Adipose tissue (tissue), 3 donors: ENCODE data around the gene ITGAV. TPM values are rescaled to one million over a fixed set of nuclear protein-coding genes. Genes with fewer than 3 reads are reported as not detected.

ENCODE experiments used
- H3K27ac ChIP-seq: one replicate; pipeline ENCODE4 v1.5.1; 2013; ENCODE audit warnings: low read depth, low read length
- WGBS, 3 donors: extraction: QIAGEN DNeasy Blood & Tissue Kit; methylation state at CpG; one replicate each; pipeline ENCODE4 v1.1.7; 2013; 5-methylcytosine and 5-hydroxymethylcytosine counted together
- polyA plus RNA-seq, 3 donors: library from polyadenylated mRNA; stranded (reverse); fragments of 200-250 nt; gene quantifications; one replicate each; pipeline ENCODE4 v1.2.3, GENCODE V29; 2013
- donor health status: healthy with polysubstance abuse.
- donor health status: Bipolar disorder and iron deficiency.
- donor health status: healthy.

The ITGAV gene
- polyA plus RNA-seq, 3 donors = 10.7 to 33.2 (median 16.6) TPM

DNA sequence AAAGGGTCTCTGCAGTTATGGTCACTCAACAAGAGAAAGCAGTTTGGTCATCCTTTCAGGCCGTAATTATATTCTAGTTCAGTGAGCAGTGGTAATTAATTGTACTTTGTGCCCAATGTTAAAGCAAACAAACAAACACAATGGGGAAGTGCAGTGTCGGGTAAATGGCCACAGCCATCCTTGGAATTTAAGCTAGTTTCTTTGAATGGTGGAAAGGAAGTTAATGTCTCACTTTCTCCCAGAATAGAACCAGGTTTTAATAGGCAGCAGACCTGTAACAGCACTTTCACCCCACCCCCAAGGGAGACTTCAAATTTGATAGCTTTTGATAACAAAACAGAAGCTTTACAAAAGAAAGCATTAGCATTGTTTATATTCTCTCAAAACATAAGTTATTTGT, 20.0 kb upstream of the ITGAV start:
- H3K27ac ChIP-seq = no peak overlapping the region

DNA sequence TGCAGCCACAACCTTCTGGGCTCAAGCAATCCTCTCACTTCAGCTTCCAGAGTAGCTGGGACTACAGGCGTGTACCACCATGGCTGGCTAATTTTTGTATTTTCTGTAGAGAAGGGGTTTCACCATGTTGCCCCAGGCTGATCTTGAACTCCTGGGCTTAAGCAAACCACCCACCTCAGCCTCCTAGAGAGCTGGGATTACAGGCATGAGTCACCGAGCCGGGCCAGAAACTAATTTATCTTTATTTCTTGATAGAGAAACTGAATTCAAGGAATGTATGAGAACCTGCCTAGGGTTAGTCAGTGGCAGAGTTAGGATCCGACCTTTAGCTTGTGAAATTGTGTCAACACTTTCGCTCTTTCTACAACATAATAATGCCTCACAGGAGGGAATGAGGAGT, 19.3 kb upstream of the ITGAV start:
- H3K27ac ChIP-seq = no peak overlapping the region
- 73 to 92% (median 87%) methylated on average over 5 of the region's 5 CpGs for WGBS, 3 donors

More for the DNA sequence above, 20.0 kb upstream of the ITGAV start:
- WGBS, 3 donors = 61 to 77% (median 74%) methylated on average over 2 of the region's 2 CpGs

DNA sequence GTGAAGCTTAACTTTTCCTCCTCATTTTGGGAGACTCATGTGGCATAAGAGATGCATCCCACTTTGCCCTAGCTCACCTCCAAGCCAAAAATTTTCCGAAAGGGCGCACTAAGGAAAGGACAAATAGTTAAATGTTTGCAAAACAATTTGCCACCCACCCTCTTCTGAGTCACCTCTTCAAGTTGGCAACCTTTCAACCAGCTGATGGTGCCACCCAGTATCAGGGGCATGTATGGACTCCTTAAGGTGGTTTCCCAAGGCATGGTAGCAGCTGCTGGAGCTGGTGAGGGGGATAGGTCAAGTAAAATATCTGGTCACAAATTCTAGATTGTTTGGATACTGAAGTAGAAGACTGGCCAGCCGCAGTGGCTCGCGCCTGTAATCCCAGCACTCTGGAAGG, 17.2 kb upstream of the ITGAV start:
- H3K27ac ChIP-seq = no peak overlapping the region
- WGBS, 3 donors = 96 to 99% (median 98%) methylated on average over 5 of the region's 5 CpGs

DNA sequence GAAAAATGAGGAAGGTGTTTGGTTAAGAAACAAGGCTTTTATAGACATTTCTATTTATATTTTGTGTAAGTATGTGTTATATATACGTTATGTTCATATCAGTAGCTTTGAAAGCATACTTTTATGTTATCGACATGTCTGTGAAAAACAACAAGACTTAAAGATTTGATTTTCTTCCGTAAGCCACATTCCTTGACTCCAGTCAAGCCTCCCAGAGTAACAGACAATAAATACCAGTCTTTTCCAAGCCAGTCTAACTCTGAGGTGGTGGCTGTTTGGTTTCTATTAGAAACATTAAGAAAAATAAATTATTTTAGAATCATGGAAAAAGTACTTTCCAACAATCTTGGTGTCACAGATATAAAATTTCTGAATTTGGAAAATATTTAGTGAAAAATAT, 16.3 kb upstream of the ITGAV start:
- WGBS, 3 donors = 92 to 94% (median 93%) methylated on average over 3 of the region's 3 CpGs
- no peak overlapping the region for H3K27ac ChIP-seq

DNA sequence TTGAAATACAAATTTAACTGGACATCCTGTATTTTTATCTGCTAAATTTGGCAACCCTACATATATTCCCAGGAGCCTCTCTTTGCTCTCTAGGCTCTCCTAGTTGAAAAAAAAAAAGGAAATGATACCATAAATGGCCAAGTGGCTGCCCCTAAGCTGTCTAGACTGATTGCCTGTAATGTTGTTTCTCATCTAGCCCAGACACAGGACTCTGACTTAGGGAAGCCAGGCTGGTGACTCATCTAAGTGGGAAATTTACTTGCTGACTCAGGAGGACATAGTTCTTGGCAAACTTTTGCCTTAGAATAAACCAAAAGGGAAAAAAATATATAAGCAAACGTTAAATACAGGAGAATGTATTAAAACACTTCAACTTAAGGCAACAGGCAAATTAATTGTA, 14.6 kb upstream of the ITGAV start:
- no peak overlapping the region for H3K27ac ChIP-seq

DNA sequence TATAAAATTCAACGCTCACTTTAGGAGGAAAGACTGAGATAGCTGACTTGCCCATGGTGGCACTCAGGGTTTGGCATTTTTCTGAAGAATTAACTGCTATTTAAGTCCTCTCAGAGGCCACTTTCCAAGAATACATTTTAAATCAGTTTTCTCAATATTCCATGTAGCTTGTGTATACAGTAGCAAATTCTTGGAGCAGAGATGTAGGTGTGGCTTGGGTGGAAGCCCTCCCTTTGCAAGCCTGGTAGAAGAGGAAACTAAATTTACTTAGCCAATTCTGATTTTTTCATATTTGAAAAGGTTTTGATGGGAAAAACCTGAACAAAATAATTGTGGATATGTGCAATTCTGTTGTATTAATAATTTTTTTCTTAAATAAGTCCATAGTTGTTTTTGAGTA, 14.0 kb upstream of the ITGAV start:
- H3K27ac ChIP-seq = no peak overlapping the region

More for the DNA sequence above, 14.6 kb upstream of the ITGAV start:
- WGBS, 3 donors = 7 to 31% (median 15%) methylated on average over 1 of the region's 1 CpG

DNA sequence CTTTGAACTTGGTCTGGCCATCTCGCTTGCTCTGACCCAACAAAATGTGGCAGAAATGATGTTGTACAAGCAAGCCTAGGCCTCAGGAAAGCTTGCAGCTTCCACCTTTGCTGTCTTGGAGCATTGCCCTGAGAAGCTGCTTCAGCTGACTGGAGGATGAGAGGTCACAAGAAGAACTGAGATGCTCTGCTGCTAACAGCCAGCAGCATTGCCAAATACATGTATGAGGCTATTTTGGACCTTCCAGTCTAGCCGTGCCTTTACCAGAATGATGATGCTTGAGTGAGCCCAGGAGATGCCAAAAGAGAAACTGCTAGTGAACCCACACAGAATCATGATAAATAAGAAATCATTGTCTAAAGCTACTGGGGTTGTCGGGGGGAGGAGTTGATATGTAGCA, 13.2 kb upstream of the ITGAV start:
- 70 to 87% (median 84%) methylated on average over 3 of the region's 3 CpGs for WGBS, 3 donors
- no peak overlapping the region for H3K27ac ChIP-seq

More for the DNA sequence above, 14.0 kb upstream of the ITGAV start:
- WGBS, 3 donors = 83 to 91% (median 89%) methylated on average over 1 of the region's 1 CpG

DNA sequence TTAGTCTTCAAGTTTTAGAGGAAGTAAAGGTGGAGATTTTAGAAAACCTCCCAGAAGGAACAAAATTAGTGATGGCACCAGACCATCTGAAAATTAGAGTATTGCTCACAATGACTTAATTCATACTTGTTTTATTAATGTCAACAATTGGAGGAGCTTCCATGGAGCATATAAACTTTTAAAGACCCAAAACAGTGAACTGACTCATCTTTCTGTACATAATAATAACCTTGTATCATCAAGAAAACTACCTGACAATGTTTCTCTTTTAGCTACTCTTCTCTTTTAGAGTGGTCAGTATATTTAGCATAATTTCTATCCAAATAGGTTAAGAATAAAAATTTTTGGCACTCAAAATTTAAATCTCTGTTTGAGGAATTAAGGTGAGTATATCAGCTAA, 7.2 kb upstream of the ITGAV start:
- no peak overlapping the region for H3K27ac ChIP-seq

DNA sequence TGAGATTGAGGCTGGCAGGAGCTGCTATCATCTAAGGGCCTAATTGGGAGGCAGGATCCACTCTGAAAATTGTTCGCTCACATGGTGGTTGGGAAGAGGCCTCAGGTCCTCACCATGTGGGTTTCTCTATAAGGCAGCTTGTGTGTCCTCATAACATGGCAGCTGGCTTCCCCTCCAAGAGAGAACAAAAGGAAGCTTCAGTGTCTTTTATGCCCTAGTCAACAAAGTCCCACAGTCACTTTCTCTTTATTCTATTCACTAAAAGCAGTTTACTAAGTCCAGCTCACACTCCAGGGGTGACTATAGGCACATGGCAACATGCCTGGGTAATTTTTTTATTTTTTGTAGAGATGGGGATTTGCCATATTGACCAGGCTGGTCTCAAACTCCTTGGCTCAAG, 5.8 kb upstream of the ITGAV start:
- WGBS, 3 donors = 87 to 100% (median 96%) methylated on average over 1 of the region's 1 CpG
- H3K27ac ChIP-seq = no peak overlapping the region

DNA sequence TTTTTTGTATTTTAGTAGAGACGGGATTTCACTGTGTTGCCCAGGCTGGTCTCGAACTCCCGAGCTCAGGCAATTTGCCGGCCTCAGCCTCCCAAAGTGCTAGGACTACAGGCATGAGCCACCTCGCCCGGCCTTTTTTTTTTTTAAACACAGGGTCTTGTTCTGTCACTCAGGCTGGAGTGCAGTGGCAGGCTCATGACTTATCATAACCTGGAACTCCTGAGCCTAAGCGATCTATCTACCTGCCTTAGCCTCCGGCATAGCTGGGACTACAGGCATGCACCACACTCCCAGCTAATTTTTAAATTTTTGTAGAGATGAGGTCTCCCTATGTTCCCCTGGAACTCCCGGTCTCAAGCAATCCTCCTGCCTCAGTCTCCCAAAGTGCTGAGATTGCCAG, 1.4 kb upstream of the ITGAV start:
- WGBS, 3 donors = 95 to 97% (median 97%) methylated on average over 9 of the region's 9 CpGs
- no peak overlapping the region for H3K27ac ChIP-seq

DNA sequence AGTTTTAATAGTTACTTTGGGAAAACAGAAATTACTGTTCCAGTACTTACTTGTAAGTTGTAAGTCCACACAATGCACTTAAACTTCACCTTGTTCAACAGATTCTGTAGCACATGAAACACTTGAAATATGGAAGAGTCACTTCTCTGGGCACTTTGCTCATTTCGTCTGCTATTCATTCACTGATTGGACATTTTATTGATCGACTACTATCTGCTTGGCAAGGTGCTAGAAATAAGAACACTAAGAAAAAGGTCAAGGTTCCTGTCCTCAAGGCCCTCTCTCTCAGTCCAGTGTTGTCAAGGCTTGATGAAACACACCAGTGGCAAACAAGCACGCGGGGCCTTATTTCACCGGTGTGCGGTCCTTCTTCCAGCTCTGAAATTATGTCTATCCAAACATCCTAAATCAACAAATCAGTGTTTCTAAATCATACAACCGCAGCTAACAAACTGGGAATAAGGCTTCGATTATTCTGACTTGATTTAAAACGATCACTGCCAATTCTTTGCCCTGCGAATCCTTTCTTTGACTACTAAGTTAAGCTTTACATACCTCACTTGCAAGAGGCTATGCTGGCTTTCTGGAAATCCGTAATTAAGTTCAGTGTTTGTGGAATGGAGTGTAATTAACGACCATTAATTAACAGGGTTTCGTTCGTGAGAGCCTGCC, 780 bp upstream of the ITGAV start:
- WGBS, 3 donors = 11 to 36% (median 32%) methylated on average over 14 of the region's 14 CpGs
- peak overlapping the region; percentile 63 for H3K27ac ChIP-seq

DNA sequence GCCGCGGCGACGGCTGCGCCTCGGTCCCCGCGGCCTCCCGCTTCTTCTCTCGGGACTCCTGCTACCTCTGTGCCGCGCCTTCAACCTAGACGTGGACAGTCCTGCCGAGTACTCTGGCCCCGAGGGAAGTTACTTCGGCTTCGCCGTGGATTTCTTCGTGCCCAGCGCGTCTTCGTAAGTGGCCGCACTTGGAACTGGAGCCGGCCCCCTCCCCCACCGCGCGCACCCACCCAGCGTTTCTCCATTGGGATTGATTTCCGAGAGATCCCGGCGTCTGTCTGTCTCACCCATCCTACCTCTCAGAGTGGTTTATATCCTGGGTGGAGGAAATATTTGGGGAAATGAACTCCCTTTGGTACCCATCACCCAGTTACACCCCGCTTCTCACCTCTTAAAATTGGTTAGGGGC, 498 bp downstream of the ITGAV start:
- H3K27ac ChIP-seq = peak overlapping the region; percentile 80
- 0 to 1% (median 0%) methylated on average over 31 to 32 of the region's 32 CpGs for WGBS, 3 donors

DNA sequence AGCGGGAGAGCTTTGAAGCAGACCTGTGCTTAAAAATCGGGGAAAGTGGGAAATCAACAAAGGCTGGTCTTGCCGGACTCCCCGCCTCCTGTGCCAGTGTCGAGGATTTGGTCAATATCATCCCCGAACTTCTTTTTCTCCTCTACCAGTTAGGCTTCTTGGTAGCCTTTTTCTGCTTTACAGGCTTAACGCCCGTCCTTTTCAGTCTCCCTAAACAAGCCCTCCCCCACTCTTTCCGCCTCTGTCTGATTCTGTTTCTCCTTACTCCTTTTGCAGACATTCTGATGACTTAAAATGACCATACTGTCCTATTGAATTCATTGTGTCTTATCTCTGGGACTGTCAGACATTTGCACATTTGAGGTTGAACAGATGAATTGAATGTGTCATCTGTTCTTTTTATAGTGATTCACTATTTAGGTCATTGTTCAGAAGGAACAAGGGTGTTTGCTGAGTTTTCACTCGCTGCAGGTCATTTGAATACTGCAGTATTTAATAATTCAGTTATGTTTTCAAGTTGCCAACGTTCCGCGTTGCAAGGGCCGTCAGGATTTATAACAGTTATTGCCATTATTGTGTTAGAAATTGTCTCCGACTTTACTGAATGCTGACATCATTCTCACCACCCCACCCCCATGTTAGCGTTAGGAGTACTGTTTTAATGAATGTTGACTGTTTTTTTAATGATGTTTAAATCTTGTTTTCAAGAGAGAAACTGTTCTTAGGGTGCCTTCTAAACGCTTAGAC, 1.1 kb downstream of the ITGAV start:
- peak overlapping the region; percentile 23 for H3K27ac ChIP-seq
- whole genome bisulfite sequencing, 3 donors = 0 to 1% (median 1%) methylated on average over 17 of the region's 17 CpGs

DNA sequence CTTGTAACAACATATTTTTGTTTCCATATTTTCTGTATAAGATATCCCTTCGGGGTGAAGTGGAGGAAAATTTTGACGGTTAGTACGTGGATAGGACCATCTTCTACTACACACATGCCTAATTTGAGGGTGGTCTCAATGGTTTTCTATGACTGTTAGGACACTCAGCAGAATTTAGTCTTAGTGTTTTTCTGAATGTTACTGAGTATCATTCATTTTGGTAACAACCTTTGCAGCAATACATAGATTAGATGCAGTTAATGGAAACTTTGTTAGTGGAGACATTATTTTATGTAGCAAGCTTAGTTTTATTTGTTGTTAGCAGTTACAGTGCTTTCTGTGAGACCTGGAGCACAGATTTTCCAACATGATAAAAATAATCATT, 1.6 kb downstream of the ITGAV start:
- WGBS, 3 donors = 17 to 22% (median 20%) methylated on average over 3 of the region's 3 CpGs
- H3K27ac ChIP-seq = no peak overlapping the region

DNA sequence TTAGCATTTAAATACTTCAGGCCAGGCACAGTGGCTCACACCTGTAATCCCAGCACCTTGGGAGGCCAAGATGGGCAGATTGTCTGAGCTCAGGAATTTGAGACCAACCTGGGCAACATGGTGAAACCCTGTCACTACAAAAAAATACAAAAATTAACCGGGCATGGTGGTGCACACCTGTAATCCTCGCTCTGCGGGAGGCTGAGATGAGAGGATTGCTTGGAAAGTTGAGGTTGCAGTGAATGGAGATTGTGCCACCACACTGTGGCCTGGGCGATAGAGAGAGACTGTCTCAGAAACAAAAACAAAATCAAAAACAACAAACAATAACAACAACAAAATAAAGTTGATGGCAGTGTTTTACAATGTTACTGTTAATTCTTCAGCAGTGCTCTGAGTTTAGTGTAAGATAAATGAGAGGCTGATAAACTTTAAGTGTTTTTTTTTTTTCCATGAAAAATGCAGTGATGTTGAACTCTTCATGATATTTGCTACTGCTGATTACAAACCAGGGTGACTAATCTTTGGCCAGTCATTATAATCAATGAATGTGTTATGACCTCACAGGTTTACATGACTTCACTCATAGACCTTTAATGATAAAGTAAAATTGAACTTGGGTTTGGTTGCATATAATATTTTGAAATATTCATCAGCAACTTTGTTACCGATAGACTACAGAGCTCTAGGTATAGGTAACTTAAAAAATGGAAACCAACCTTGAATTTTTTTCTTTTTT, 2.5 kb downstream of the ITGAV start:
- H3K27ac ChIP-seq = no peak overlapping the region
- 90 to 96% (median 93%) methylated on average over 5 of the region's 5 CpGs for WGBS, 3 donors

DNA sequence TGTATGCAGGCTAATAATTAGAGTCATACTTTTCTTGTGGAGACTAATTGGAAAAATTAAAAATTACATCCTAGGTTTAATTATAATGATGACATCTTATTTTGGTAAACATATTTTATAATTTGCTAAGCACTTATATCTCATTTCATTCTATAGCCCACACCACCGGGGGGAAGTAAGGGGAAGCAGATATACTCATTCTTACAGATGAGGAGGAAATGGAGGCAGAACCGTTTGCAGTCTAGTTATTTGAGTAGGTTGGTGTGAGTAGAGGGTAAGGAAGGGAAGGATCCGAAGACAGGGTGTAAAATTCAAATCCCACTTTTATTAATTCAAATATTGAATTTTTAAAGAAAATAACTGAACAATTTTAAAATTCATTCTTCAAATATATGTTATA, 3.7 kb downstream of the ITGAV start:
- WGBS, 3 donors = 61 to 80% (median 71%) methylated on average over 3 of the region's 3 CpGs
- no peak overlapping the region for H3K27ac ChIP-seq

DNA sequence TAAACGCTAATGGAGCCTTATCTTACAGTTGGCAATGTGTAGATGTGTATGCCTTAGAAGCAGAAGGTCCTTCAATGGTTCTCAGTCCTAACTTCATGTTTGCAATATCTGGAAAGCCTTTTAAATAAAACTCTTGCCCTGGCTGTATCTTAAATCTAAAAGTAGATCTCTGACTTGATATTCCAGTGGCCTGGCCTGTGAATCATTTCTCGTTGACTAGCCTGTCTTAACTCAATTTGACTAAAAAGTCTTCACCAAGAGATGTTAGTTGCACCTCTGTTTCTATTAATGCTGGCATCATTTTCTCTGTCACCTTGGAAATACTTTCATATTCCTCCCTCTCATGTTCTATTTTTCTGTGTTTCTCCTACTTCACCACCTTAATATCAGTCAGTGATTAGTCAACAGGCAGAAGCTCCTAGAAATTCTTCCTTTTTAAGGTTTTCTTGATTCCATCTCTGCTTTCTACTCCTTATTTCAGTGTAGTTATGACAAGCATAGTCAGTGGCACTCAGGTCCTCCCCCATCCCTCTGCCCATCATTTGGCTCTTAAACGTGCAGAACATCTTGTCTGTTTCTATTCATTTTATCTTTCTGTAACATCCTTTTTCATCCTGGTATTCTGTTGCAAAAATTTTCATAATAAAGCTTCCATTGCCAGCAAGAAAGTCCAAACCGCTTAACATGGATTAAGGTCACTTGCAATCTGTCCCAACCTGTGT, 4.3 kb downstream of the ITGAV start:
- 61 to 77% (median 76%) methylated on average over 4 of the region's 4 CpGs for WGBS, 3 donors
- H3K27ac ChIP-seq = no peak overlapping the region

DNA sequence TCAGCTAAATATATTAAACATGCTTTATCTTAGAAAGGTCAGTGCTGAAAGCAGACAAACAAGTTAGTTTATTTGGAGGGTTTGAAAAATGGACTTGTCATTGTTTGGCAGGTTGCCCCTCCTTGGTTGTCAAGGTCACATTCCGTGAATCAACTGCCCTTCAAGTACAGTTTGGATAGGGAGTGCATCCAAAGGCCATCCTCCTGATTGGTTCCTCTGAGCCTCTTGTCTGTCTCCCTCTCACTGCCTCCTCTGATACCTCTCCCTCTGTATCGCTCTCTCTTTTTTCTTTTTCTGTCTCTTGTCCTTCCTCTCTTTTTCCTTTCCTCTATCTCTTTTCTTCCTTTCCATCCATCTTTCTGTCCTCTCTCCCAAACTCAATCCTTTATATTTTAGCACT, 5.4 kb downstream of the ITGAV start:
- 42 to 66% (median 64%) methylated on average over 2 of the region's 2 CpGs for WGBS, 3 donors
- H3K27ac ChIP-seq = no peak overlapping the region
